Immature natural killer cell (primary cell): ENCODE measurements around the gene LPAR6. TPM values are rescaled to one million over a fixed set of nuclear protein-coding genes. Genes with fewer than 3 reads are reported as not detected.

Source experiments
- DNase-seq, 3 donors: peaks; one replicate each; pipeline ENCODE4 v3.0.0; 2022; ENCODE audit warnings: mixed read lengths in 1 of 3
- H3K27ac Mint-ChIP-seq, 6 donors: one replicate each; pipeline ENCODE4 v1.8.0; 2020; ENCODE audit warnings: mixed read lengths in 6 of 6, mild to moderate bottlenecking in 5 of 6, inconsistent platforms in 4 of 6, moderate library complexity in 3 of 6
- H3K27me3 Mint-ChIP-seq, 3 donors: one replicate each; pipeline ENCODE4 v1.8.0; 2020 to 2021; ENCODE audit warnings: low read depth in 3 of 3, mild to moderate bottlenecking in 3 of 3, mixed read lengths in 3 of 3, moderate library complexity in 3 of 3, inconsistent platforms in 1 of 3
- H3K36me3 Mint-ChIP-seq, 3 donors: one replicate each; pipeline ENCODE4 v1.8.0; 2020; ENCODE audit warnings: mixed read lengths in 3 of 3, inconsistent platforms in 2 of 3, mild to moderate bottlenecking in 2 of 3
- H3K4me1 Mint-ChIP-seq, 2 donors: one replicate each; pipeline ENCODE4 v1.8.0; 2020; ENCODE audit warnings: inconsistent platforms in 2 of 2, mild to moderate bottlenecking in 2 of 2, mixed read lengths in 2 of 2, moderate library complexity in 1 of 2
- H3K4me3 Mint-ChIP-seq, 5 donors: one replicate each; pipeline ENCODE4 v1.8.0; 2020; ENCODE audit warnings: mild to moderate bottlenecking in 5 of 5, mixed read lengths in 5 of 5, inconsistent platforms in 3 of 5, moderate library complexity in 3 of 5
- H3K9me3 Mint-ChIP-seq, 6 donors: one replicate each; pipeline ENCODE4 v1.8.0; 2020; ENCODE audit warnings: mild to moderate bottlenecking in 6 of 6, mixed read lengths in 6 of 6, inconsistent platforms in 4 of 6, moderate library complexity in 3 of 6
- polyA plus RNA-seq, 3 donors: library from polyadenylated mRNA; unstranded; fragments of 300-500 nt; fragmentation: Illumina TruSeq; gene quantifications; one replicate each; pipeline ENCODE4 v1.2.3, GENCODE V29; 2021

Gene LPAR6
- polyA plus RNA-seq, 3 donors from 2014 or later = 9.4 to 19.3 (median 14.6) TPM

GRCh38 chr13:48386816-48387215, 26.1 kb downstream of the LPAR6 start:
- no peak overlapping the region for H3K27ac Mint-ChIP-seq
- H3K36me3 Mint-ChIP-seq = peaks cover 0 to 27% (median 22%) of the 10 kb centered on the region in 3 donors
- H3K4me1 Mint-ChIP-seq = no peaks in the 10 kb centered on the region
- DNase-seq = no peak
- H3K4me3 Mint-ChIP-seq = no peak overlapping the region
- no peaks in the 10 kb centered on the region for H3K27me3 Mint-ChIP-seq
- no peaks in the 10 kb centered on the region for H3K9me3 Mint-ChIP-seq

- Mint-ChIP-seq H3K4me1 (no peaks in the 10 kb centered on the region), H3K27me3 (no peaks in the 10 kb centered on the region), H3K9me3 (no peaks in the 10 kb centered on the region), H3K36me3 (peaks cover 12 to 35% (median 20%) of the 10 kb centered on the region in 3 donors), H3K4me3 (no peak overlapping the region), H3K27ac (no peak overlapping the region)
- DNase-seq = no peak
Observed at GRCh38 chr13:48383384-48383783, 29.5 kb downstream of the LPAR6 start.

- H3K9me3 Mint-ChIP-seq = no peaks in the 10 kb centered on the region
- H3K27me3 Mint-ChIP-seq = no peaks in the 10 kb centered on the region
- no peak overlapping the region for H3K27ac Mint-ChIP-seq
- DNase-seq = no peak
- H3K4me1 Mint-ChIP-seq = no peaks in the 10 kb centered on the region
- peaks cover 17 to 40% (median 31%) of the 10 kb centered on the region in 3 donors for H3K36me3 Mint-ChIP-seq
- H3K4me3 Mint-ChIP-seq = no peak overlapping the region
Observed at GRCh38 chr13:48380581-48380980, 32.3 kb downstream of the LPAR6 start.

GRCh38 chr13:48377857-48378256, 35.1 kb downstream of the LPAR6 start:
- no peaks in the 10 kb centered on the region for H3K9me3 Mint-ChIP-seq
- H3K36me3 Mint-ChIP-seq = peaks cover 25 to 42% (median 37%) of the 10 kb centered on the region in 3 donors
- no peaks in the 10 kb centered on the region for H3K4me1 Mint-ChIP-seq
- DNase-seq = no peak
- H3K27ac Mint-ChIP-seq = no peak overlapping the region
- H3K4me3 Mint-ChIP-seq = no peak overlapping the region
- H3K27me3 Mint-ChIP-seq = no peaks in the 10 kb centered on the region

- peaks cover 0 to 1% (median 0%) of the 10 kb centered on the region in 6 donors for H3K9me3 Mint-ChIP-seq
- H3K27ac Mint-ChIP-seq = no peak overlapping the region
- H3K27me3 Mint-ChIP-seq = peaks cover 0 to 1% (median 0%) of the 10 kb centered on the region in 3 donors
- DNase-seq = no peak
- peaks cover 18 to 26% (median 22%) of the 10 kb centered on the region in 3 donors for H3K36me3 Mint-ChIP-seq
- H3K4me3 Mint-ChIP-seq = no peak overlapping the region
- H3K4me1 Mint-ChIP-seq = no peaks in the 10 kb centered on the region
Observed at GRCh38 chr13:48370815-48371214, 42.1 kb downstream of the LPAR6 start.

- Mint-ChIP-seq H3K4me3 (no peak overlapping the region), H3K27me3 (peaks cover 0 to 1% (median 0%) of the 10 kb centered on the region in 3 donors), H3K36me3 (peaks cover 14 to 25% (median 21%) of the 10 kb centered on the region in 3 donors), H3K9me3 (peaks cover 0 to 1% (median 0%) of the 10 kb centered on the region in 6 donors), H3K27ac (no peak overlapping the region), H3K4me1 (no peaks in the 10 kb centered on the region)
- DNase-seq = no peak
Observed at GRCh38 chr13:48369988-48370387, 42.9 kb downstream of the LPAR6 start.

Other genes with a start within 250 kb of the LPAR6 start
- 1,000 to 10,000 TPM in 1 of 3 donors, 100 to 1,000 TPM in 2; 850 to 1,055 (median 878) TPM for gene ITM2B, start 179.9 kb downstream of the LPAR6 start, polyA plus RNA-seq
- 10 to 100 TPM; 14.4 to 30.2 (median 17.0) TPM for gene RB1, start 109.4 kb downstream of the LPAR6 start, polyA plus RNA-seq
- 10 to 100 TPM; 36.1 to 49.1 (median 45.8) TPM for gene RCBTB2, start 120.0 kb upstream of the LPAR6 start, polyA plus RNA-seq
- gene CYSLTR2, start 240.8 kb upstream of the LPAR6 start, polyA plus RNA-seq = 1 to 10 TPM in 2 of 3 donors, not detected in 1; 2.0 to 2.1 TPM